WTC11 (cell line): ENCODE results near the gene POMZP3.
"Not testable (repeated sequence)": the region's sequence is repeated elsewhere in the genome, so short reads cannot be mapped to it uniquely, and the experiment has no call there.

Source experiments
- CREB1 ChIP-seq: sonication (generic); formaldehyde crosslinking; IDR thresholded peaks from 2 replicates; pipeline ENCODE4 v1.8.0; 2023; ENCODE audit warnings: mild to moderate bottlenecking, missing genetic modification reagents
- E2F5 ChIP-seq: sonication (generic); formaldehyde crosslinking; IDR thresholded peaks from 2 replicates; pipeline ENCODE4 v1.8.1; 2022; ENCODE audit warnings: mild to moderate bottlenecking, moderate library complexity, missing genetic modification reagents
- MAX ChIP-seq: sonication (generic); formaldehyde crosslinking; IDR thresholded peaks from 2 replicates; pipeline ENCODE4 v1.8.0; 2022; ENCODE audit warnings: mild to moderate bottlenecking, missing genetic modification reagents
- NR1H2 ChIP-seq: sonication (generic); formaldehyde crosslinking; IDR thresholded peaks from 2 replicates; pipeline ENCODE4 v1.9.0; 2021; ENCODE audit warnings: mild to moderate bottlenecking, moderate library complexity, missing genetic modification reagents
- TEAD4 ChIP-seq: sonication (generic); formaldehyde crosslinking; IDR thresholded peaks from 2 replicates; pipeline ENCODE4 v1.8.0; 2022; ENCODE audit warnings: mild to moderate bottlenecking, missing genetic modification reagents
- USF2 ChIP-seq: sonication (generic); formaldehyde crosslinking; IDR thresholded peaks from 2 replicates; pipeline ENCODE4 v1.8.1; 2023; ENCODE audit warnings: mild to moderate bottlenecking, missing genetic modification reagents, moderate library complexity
- TF ChIP-seq, protein P1 (sequence below): fragments of 250-450 bp; sonication (Bioruptor Pico); IDR thresholded peaks from 2 replicates; pipeline ENCODE4 v1.8.0; 2021; ENCODE audit warnings: mild to moderate bottlenecking
- TF ChIP-seq, protein P2 (sequence below): fragments of 200-600 bp; IDR thresholded peaks from 2 replicates; pipeline ENCODE4 v1.8.0; 2022; ENCODE audit warnings: antibody characterized with exemption

DNA sequence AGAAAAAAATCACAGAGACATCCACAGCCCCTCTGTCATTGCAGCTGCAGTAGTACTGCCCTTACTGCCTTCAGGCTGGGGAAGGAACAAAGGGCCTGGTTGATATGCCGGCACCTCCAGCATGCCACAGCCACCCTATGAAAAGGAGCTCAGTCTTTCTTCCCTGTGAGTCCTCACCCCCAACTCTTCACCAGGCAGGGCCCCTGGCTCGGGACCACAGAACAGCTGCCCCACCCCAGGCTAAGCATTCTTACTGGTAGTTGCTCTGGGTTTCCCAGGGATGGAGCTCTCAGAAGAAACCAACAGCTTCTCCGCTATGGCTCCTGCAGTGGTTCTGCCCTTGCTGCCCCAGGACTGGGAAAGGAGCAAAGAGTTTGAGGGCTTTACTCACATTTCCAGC, 36.0 kb downstream of the POMZP3 start:
- TF ChIP-seq TEAD4; CREB1 (CRISPR knock-in tag); E2F5 (CRISPR knock-in tag); NR1H2 (CRISPR knock-in tag); USF2 (CRISPR knock-in tag); MAX (CRISPR knock-in tag): not testable (repeated sequence)
- TF ChIP-seq, protein P1, sequence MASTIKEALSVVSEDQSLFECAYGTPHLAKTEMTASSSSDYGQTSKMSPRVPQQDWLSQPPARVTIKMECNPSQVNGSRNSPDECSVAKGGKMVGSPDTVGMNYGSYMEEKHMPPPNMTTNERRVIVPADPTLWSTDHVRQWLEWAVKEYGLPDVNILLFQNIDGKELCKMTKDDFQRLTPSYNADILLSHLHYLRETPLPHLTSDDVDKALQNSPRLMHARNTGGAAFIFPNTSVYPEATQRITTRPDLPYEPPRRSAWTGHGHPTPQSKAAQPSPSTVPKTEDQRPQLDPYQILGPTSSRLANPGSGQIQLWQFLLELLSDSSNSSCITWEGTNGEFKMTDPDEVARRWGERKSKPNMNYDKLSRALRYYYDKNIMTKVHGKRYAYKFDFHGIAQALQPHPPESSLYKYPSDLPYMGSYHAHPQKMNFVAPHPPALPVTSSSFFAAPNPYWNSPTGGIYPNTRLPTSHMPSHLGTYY (CRISPR knock-in tag): not testable (repeated sequence)
- TF ChIP-seq, protein P2, sequence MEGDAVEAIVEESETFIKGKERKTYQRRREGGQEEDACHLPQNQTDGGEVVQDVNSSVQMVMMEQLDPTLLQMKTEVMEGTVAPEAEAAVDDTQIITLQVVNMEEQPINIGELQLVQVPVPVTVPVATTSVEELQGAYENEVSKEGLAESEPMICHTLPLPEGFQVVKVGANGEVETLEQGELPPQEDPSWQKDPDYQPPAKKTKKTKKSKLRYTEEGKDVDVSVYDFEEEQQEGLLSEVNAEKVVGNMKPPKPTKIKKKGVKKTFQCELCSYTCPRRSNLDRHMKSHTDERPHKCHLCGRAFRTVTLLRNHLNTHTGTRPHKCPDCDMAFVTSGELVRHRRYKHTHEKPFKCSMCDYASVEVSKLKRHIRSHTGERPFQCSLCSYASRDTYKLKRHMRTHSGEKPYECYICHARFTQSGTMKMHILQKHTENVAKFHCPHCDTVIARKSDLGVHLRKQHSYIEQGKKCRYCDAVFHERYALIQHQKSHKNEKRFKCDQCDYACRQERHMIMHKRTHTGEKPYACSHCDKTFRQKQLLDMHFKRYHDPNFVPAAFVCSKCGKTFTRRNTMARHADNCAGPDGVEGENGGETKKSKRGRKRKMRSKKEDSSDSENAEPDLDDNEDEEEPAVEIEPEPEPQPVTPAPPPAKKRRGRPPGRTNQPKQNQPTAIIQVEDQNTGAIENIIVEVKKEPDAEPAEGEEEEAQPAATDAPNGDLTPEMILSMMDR: not testable (repeated sequence)
